ENCODE measurements around the gene SPTBN4.
"Not testable (repeated sequence)": the region's sequence is repeated elsewhere in the genome, so short reads cannot be mapped to it uniquely, and the experiment has no call there.

SPTBN4 gene

GRCh38 chr19:40507892-40508291 is 41.1 kb downstream of the SPTBN4 start:
- no peak for DNase-seq (ENCODE audit: low read depth)

GRCh38 chr19:40508739-40509260 is 42.0 kb downstream of the SPTBN4 start:
- no peak for DNase-seq (ENCODE audit: low read depth)

GRCh38 chr19:40510526-40511115 is 43.8 kb downstream of the SPTBN4 start:
- no peak for DNase-seq (ENCODE audit: low read depth)

DNA sequence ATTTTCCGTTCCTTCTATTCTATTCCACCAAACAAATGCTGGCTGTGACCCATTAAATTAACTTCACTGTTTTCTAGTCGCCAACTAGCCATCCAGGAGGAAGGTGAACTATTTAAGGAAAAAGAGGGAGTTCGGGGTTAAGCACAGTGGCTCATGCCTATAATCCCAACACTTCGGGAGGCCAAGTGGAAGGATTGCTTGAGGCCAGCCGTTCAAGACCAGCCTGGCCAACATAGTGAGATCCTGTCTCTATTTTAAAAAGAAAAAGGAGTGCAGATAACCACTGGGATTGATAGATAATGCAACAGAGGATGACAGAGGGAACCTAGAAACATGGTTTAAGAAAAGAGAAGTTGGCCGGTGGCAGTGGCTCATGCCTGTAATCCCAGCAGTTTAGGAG is 44.7 kb downstream of the SPTBN4 start:
- no peak for DNase-seq (ENCODE audit: low read depth)

GRCh38 chr19:40512110-40512472 is 45.3 kb downstream of the SPTBN4 start:
- DNase-seq (ENCODE audit: low read depth) = no peak

GRCh38 chr19:40512473-40513344 is 45.9 kb downstream of the SPTBN4 start:
- DNase-seq (ENCODE audit: low read depth) = no peak

DNA sequence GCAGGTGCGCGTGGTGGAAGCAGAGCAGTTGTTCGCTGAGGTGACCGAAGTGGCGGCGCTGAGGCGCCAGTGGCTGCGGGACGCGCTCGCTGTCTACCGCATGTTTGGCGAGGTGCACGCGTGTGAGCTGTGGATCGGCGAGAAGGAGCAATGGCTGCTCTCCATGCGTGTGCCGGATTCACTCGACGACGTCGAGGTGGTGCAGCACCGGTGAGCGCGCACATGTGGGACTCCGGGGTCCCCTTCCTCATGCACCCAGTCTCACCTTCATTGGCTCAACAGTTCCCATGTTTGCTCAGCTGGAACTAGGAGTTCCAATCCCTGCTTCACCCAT is 46.5 kb downstream of the SPTBN4 start:
- no peak for DNase-seq (ENCODE audit: low read depth)

- no peak for DNase-seq (ENCODE audit: low read depth)
Observed at GRCh38 chr19:40513741-40514315, 47.0 kb downstream of the SPTBN4 start.

GRCh38 chr19:40517248-40517647 is 50.4 kb downstream of the SPTBN4 start:
- no peak for DNase-seq (ENCODE audit: low read depth)

- no peak for DNase-seq (ENCODE audit: low read depth)
Observed at GRCh38 chr19:40519352-40520322, 52.8 kb downstream of the SPTBN4 start.

DNA sequence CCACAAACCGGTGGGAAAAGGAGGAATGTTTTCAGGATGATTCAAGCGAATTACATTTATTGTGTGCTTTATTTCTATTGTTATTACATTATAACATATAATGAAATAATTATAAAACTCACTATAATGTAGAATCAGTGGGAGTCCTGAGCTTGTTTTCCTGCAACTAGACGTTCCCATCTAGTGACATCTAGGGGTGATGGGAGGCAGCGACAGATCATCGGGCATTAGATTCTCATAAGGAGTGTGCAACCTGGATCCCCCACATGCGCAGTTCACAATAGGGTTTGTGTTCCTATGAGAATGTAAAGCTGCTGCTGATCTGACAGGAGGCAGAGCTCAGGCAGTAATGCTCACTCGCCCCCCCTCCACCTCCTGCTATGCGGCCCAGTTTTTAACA is 54.5 kb downstream of the SPTBN4 start:
- no peak for DNase-seq (ENCODE audit: low read depth)

DNA sequence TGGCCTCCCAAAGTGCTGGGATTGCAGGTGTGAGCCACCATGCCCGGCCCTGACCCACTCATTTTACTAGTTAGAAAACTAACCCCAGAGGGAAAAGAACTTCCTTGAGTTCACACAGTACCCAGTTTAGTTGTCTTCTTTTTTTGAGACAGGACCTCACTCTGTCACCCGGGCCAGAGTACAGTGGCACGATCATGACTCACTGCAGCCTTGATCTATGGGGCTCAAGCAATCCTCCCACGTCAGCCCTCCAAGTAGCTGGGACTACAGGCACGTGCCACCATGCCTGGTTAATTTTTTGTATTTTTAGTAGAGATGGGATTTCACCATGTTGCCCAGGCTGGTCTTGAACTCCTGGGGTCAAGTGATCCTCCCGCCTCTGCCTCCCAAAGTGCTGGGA is 55.1 kb downstream of the SPTBN4 start:
- DNase-seq (ENCODE audit: low read depth) = not testable (repeated sequence)

GRCh38 chr19:40523322-40524047 is 56.7 kb downstream of the SPTBN4 start:
- DNase-seq (ENCODE audit: low read depth) = no peak

DNA sequence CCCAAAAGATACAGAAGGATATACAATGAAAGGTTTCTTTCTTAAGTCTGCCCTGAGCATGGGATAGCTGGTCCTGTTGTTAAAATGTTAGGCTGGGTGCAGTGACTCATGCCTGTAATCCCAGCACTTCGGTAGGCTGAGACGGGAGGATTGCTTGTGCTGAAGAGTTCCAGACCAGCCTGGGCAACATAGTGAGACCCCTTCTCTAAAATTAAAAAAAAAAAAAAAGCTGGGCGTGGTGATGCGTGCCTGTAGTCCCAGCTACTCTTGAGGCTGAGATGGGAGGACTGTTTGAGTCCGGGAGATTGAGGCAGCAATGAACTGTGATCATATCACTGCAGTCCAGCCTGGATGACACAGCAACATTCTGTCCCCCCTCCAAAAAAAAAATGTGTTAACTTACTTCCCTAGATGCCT is 57.3 kb downstream of the SPTBN4 start:
- DNase-seq (ENCODE audit: low read depth) = no peak

- no peak for DNase-seq (ENCODE audit: low read depth)
Observed at GRCh38 chr19:40524655-40525054, 57.9 kb downstream of the SPTBN4 start.

GRCh38 chr19:40525234-40526051 is 58.6 kb downstream of the SPTBN4 start:
- no peak for DNase-seq (ENCODE audit: low read depth)

DNA sequence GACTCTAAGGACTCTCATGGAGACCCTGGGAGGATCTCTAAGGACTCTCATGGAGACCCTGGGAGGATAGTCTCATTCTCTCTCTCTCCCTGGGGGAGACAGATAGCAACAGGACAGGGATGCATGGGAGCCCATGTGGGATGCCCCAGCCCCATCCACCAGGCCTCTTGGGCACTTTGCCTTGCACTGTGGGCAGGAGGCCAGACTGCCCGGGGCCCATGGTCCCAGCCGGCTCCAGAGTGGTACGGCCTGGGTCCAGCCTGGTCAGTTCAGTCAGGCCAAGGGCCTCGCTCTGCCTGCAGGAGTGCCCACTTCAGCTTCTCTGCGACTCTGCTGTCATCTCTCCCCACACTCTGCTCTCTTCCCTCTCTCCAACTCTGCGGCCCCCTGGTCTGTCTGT is 61.3 kb downstream of the SPTBN4 start:
- DNase-seq (ENCODE audit: low read depth) = no peak

- no peak for DNase-seq (ENCODE audit: low read depth)
Observed at GRCh38 chr19:40528533-40529092, 61.8 kb downstream of the SPTBN4 start.

- DNase-seq (ENCODE audit: low read depth) = peak; percentile 79
Observed at GRCh38 chr19:40529093-40529954, 62.5 kb downstream of the SPTBN4 start.

All from activated gamma-delta T cell treated with anti-CD3 and anti-CD28 coated beads, Interleukin-2, amount 50 U/mL, for 16 hours (primary cell).